HFFc6 (cell line): ENCODE data around the gene LOXL3. TPM values are rescaled to one million over a fixed set of nuclear protein-coding genes. Genes with fewer than 3 reads are reported as not detected.

ENCODE experiments used
- DNase-seq: peaks from one replicate; pipeline ENCODE4 v3.0.0-alpha.2; 2018
- H3K27ac Mint-ChIP-seq: 2 replicates; pipeline ENCODE4 v1.8.0; 2020; ENCODE audit warnings: mild to moderate bottlenecking, mixed read lengths
- H3K27me3 Mint-ChIP-seq: 2 replicates; pipeline ENCODE4 v1.8.0; 2021; ENCODE audit warnings: mild to moderate bottlenecking, moderate library complexity, mixed read lengths; ENCODE audit not compliant: insufficient read depth
- H3K36me3 Mint-ChIP-seq: 2 replicates; pipeline ENCODE4 v1.8.0; 2021; ENCODE audit warnings: low read depth, mixed read lengths
- H3K4me1 Mint-ChIP-seq: 2 replicates; pipeline ENCODE4 v1.8.0; 2020; ENCODE audit warnings: low read depth, mixed read lengths
- H3K4me3 Mint-ChIP-seq: 2 replicates; pipeline ENCODE4 v1.8.0; 2020; ENCODE audit warnings: mild to moderate bottlenecking, moderate library complexity, mixed read lengths
- H3K9me3 Mint-ChIP-seq: 2 replicates; pipeline ENCODE4 v1.8.0; 2020; ENCODE audit warnings: mild to moderate bottlenecking, mixed read lengths
- CTCF ChIP-seq: fragments of 200-600 bp; sonication (generic); IDR thresholded peaks from 2 replicates; pipeline ENCODE4 v1.5.0; 2021; ENCODE audit warnings: antibody characterized with exemption, mild to moderate bottlenecking
- total RNA-seq, 6 experiments: library from RNA; stranded (reverse); fragmentation: NEBNext Ultra II Directional; extraction: Animal tissue kit (Norgen Biotek cat#: 25700); gene quantifications; 2 replicates in 1 of 6; 3 replicates in 5 of 6; pipeline ENCODE4 v1.2.3, GENCODE V29; 2021

LOXL3 gene
- total RNA-seq, 6 experiments from 2014 or later, result 59.4 to 76.5 (median 64.1) TPM

DNA sequence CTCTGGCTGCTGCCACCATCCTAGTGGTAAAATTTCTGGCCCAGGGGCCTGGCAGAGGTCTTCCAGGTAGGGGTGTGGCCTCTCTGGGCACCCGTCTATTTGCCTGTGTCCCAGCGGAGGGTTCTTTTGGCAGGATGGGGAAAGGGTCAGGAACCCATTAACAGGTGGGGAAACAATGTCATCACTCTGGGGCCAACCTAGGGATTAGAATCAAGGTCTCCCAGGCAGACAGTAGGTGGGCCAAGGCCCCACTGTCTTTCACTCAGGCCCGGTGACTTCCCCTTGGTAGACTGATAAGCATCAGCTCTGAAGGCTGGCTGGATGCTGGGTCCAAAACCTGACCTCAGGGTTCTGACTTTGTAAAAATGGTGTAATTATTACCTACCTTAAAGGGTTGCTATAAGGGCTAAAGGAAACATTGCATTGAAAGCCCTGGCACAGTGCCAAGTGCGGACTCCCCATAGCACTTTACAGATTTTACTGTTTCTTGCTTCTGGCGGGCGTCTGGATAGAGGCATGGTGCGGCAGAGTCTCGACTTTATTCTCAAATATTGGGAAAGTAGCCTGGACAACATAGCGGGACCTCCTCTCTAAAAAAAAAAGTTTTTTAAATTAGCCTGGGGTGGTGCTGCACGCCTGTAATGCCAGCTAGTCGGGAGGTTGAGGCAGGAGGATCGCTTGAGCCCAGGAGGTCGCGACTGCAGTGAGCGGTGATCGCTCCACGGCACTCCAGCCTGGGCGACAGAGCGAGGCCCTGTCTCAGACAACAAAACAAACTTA is 56.6 kb downstream of the LOXL3 start:
- Mint-ChIP-seq H3K27me3 (peaks cover 17% of the 10 kb centered on the region), H3K4me1 (peaks cover 27% of the 10 kb centered on the region), H3K4me3 (no peak overlapping the region), H3K9me3 (no peaks in the 10 kb centered on the region), H3K36me3 (peaks cover 16% of the 10 kb centered on the region), H3K27ac (no peak overlapping the region)
- DNase-seq, result no peak
- no peak for TF ChIP-seq CTCF

DNA sequence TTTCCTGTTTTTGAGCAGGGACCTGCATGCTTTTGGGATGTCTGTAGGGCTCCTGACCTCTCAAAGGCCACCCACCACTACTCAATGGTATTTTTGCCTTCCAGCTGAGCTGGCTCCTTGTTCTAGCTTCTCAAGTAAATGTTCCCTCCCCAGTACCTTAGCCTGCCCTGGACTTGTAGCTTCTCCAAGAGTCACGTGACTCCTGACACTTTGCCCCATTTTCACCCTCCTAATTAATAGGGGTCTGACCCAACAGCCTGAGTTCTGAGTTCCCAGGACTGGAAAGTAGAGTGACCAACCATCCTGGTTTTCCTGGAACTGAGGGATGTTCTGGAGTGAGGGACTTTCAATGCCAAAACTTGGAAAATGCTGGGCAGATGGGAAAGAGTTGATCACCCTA is 58.3 kb downstream of the LOXL3 start:
- peaks cover 30% of the 10 kb centered on the region for H3K36me3 Mint-ChIP-seq
- H3K4me1 Mint-ChIP-seq, result peaks cover 27% of the 10 kb centered on the region
- DNase-seq, result no peak
- peaks cover 11% of the 10 kb centered on the region for H3K27me3 Mint-ChIP-seq
- no peak for TF ChIP-seq CTCF
- H3K9me3 Mint-ChIP-seq, result no peaks in the 10 kb centered on the region
- no peak overlapping the region for H3K4me3 Mint-ChIP-seq
- H3K27ac Mint-ChIP-seq, result no peak overlapping the region

DNA sequence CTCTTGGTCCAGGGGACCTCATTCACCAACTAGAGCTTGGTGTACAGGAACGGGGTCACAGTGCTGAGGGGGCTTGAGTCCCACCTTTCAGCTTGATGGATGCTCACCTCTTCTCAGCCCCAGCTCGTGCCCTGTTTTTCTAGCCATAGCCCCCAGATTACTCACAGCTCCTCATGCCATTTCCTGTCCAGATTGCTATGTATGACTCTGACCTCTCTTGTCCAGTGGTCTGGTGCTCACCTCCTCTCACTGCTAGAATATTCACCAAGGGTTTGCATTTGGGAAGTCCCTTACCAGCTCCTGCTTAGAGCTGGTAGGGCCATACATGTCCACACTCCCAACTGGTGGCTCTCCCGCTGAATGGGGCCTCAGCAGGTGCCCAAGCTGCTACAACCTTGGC is 60.2 kb downstream of the LOXL3 start:
- peaks cover 34% of the 10 kb centered on the region for H3K36me3 Mint-ChIP-seq
- no peak for TF ChIP-seq CTCF
- no peaks in the 10 kb centered on the region for H3K9me3 Mint-ChIP-seq
- no peak for DNase-seq
- peak overlapping the region; percentile 49 for H3K27ac Mint-ChIP-seq
- H3K27me3 Mint-ChIP-seq, result peaks cover 4% of the 10 kb centered on the region
- H3K4me1 Mint-ChIP-seq, result peaks cover 31% of the 10 kb centered on the region
- H3K4me3 Mint-ChIP-seq, result no peak overlapping the region

DNA sequence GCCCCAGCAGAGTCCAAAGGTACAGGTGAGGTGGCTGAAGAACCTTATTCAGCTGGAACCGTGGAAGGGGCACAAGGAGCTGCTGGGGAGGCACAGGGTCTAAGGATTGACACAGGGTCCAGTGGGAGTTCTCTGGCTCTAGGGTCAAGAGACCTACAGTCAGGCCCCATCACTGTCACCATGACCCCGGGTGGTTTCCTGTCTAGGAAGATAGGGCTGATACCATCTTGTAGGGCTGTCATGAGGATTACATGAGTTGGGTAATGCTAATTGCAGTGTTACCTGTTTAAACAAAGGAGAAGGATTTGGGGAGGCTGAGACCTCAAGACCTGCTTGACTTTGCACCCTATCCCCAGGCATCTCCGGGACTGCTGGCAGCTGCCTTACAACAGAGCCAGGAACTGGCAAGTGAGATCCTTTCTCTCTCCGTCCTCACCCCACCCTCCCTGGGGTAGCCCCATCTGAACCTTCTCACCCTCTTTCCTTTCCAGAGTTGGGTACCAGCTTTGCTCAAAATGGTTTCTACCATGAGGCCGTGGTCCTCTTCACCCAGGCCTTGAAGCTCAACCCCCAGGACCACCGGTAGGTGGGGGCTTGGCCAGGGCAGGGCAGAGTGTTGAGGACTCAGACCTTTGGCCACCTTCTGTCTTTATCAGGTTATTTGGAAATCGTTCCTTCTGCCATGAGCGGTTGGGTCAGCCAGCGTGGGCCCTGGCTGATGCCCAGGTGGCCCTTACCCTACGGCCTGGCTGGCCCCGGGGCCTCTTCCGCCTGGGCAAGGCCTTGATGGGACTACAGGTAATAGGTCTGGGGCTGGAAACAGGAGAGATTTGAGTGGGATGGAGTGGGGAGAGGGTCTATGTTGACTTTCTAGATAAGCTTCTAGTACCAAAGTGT is 61.8 kb downstream of the LOXL3 start:
- Mint-ChIP-seq H3K9me3 (no peaks in the 10 kb centered on the region), H3K27ac (no peak overlapping the region), H3K4me3 (no peak overlapping the region), H3K27me3 (peaks cover 1% of the 10 kb centered on the region; the same call in 1 of the 2 replicates), H3K36me3 (peaks cover 38% of the 10 kb centered on the region), H3K4me1 (peaks cover 37% of the 10 kb centered on the region)
- TF ChIP-seq CTCF, result no peak
- DNase-seq, result no peak

DNA sequence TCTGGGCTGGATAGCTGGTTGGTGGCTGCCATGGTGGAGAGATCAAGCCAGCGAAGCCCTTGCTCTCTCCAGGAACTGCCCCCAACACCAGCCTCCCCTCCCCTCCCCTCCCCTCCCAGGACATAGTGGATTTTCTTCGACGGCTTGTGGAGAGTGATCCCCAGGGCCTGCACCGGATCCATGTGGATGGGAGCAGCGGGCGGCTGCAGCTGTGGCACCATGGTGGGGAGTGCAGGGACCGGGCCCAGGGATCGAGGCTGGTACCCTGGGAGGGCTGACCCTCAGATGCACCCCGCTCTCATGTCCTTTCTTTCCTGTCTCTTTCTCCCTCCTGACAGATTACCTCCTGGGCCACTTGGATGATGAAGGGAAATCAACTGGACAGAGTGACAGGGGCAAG is 63.8 kb downstream of the LOXL3 start:
- Mint-ChIP-seq H3K4me3 (no peak overlapping the region), H3K4me1 (peaks cover 40% of the 10 kb centered on the region), H3K27ac (no peak overlapping the region), H3K36me3 (peaks cover 47% of the 10 kb centered on the region), H3K27me3 (no peaks in the 10 kb centered on the region), H3K9me3 (no peaks in the 10 kb centered on the region)
- no peak for TF ChIP-seq CTCF
- no peak for DNase-seq
